Measurements from ENCODE around the gene LPAR5.

GRCh38 chr12:6570264-6570887, 65.4 kb downstream of the LPAR5 start:
- TF ChIP-seq CTCF (IDR thresholded peaks at IDR 0.05) (peak in 5 of 7 experiments; percentile 10 to 25 (median 15)), POLR2A (IDR thresholded peaks at IDR 0.05) (no peak)
